K562 (cell line): ENCODE measurements around the gene RND1. TPM values are rescaled to one million over a fixed set of nuclear protein-coding genes. Genes with fewer than 3 reads are reported as not detected.

Experiments
- BMI1 ChIP-seq: fragments of 150-350 bp; IDR thresholded peaks from 2 replicates; pipeline ENCODE4 v1.6.1; 2014; ENCODE audit warnings: low read length
- CBX3 ChIP-seq, 2 experiments: IDR thresholded peaks; 1 replicate in 1 of 2; 2 replicates in 1 of 2; pipeline ENCODE4 v1.6.1; 2012; ENCODE audit warnings: inconsistent platforms in 2 of 2, low read length in 2 of 2, borderline replicate concordance in 1 of 2, control low read depth in 1 of 2
- CSDE1 ChIP-seq, 2 experiments: fragments of 450-650 bp; IDR thresholded peaks; 2 replicates each; pipeline ENCODE4 v1.6.1; 2016; ENCODE audit warnings: mild to moderate bottlenecking in 1 of 2
- GABPA ChIP-seq: fragments of 200-800 bp; sonication (Bioruptor generic); conservative IDR thresholded peaks from 2 replicates; pipeline ENCODE4 v1.6.1; 2016; ENCODE audit warnings: low read depth, missing genetic modification characterization, missing compliant biosample characterization
- HEY1 ChIP-seq: fragments of 250-450 bp; sonication (Bioruptor Pico); IDR thresholded peaks from 2 replicates; pipeline ENCODE4 v1.5.0; 2020; ENCODE audit warnings: mild to moderate bottlenecking, moderate library complexity, borderline replicate concordance
- NFRKB ChIP-seq: fragments of 450-650 bp; IDR thresholded peaks from 2 replicates; pipeline ENCODE4 v1.6.1; 2016; ENCODE audit warnings: low read depth
- NONO ChIP-seq, 2 experiments: fragments of 200-400 bp in 1 of 2; fragments of 450-650 bp in 1 of 2; formaldehyde crosslinking in 1 of 2; IDR thresholded peaks; 2 replicates each; pipeline ENCODE4 v1.6.1; 2017; ENCODE audit warnings: low read depth in 2 of 2, mild to moderate bottlenecking in 2 of 2, moderate library complexity in 2 of 2, low read length in 1 of 2
- PHB ChIP-seq: fragments of 250-450 bp; sonication (Bioruptor Pico); IDR thresholded peaks from 2 replicates; pipeline ENCODE4 v1.5.0; 2021
- SNIP1 ChIP-seq: fragments of 450-650 bp; IDR thresholded peaks from 2 replicates; pipeline ENCODE4 v1.7.1; 2017; ENCODE audit warnings: low read depth, mild to moderate bottlenecking
- STAG1 ChIP-seq: sonication (generic); formaldehyde crosslinking; IDR thresholded peaks from 2 replicates; pipeline ENCODE4 v1.5.0; 2020; ENCODE audit warnings: missing genetic modification reagents, borderline replicate concordance
- ZNF12 ChIP-seq: sonication (generic); formaldehyde crosslinking; IDR thresholded peaks from 2 replicates; pipeline ENCODE4 v1.4.0; 2020; ENCODE audit warnings: mild to moderate bottlenecking, missing genetic modification reagents
- ZNF174 ChIP-seq: fragments of 250-450 bp; sonication (Bioruptor Pico); IDR thresholded peaks from 2 replicates; pipeline ENCODE4 v1.4.0; 2020; ENCODE audit warnings: mild to moderate bottlenecking
- ZNF77 ChIP-seq: fragments of 250-450 bp; sonication (Bioruptor Pico); IDR thresholded peaks from 2 replicates; pipeline ENCODE4 v1.5.0; 2020
- polyA plus RNA-seq, 8 experiments: library from polyadenylated mRNA; depleted of rRNA in 4 of 8; stranded (reverse) in 5 of 8; unstranded in 3 of 8; fragments of >200 nt; fragmentation: Nextera tagmentation in 2 of 8; fragmentation: Illumina TruSeq in 1 of 8; extraction: Ambion mirVana in 2 of 8; extraction: Trizol in 1 of 8; gene quantifications; 2 replicates each; pipeline versions ENCODE4 v1.2.1 to v1.2.3, GENCODE V29; 2011 to 2014; ENCODE audit warnings: inconsistent platforms in 1 of 8, missing spikeins in 1 of 8
- total RNA-seq, 7 experiments: library from RNA; depleted of rRNA in 6 of 7; stranded (reverse); fragments of >200 nt in 6 of 7; fragmentation: Illumina TruSeq in 2 of 7; extraction: Trizol in 2 of 7; gene quantifications; 2 replicates each; pipeline versions ENCODE4 v1.2.1 to v1.2.3, GENCODE V29; 2011 to 2021; ENCODE audit warnings: low replicate concordance in 1 of 7
- TF ChIP-seq, protein P1 (sequence below): sonication (generic); formaldehyde crosslinking; IDR thresholded peaks from 2 replicates; pipeline ENCODE4 v1.8.0; 2022; ENCODE audit warnings: missing genetic modification reagents, mild to moderate bottlenecking, moderate library complexity, borderline replicate concordance

Gene RND1
- total and polyA plus RNA-seq, 9 of the 15 experiments (the other 6 are each of a cell fraction or from before 2014, with no cell fraction given) = 0.18 to 0.78 (median 0.58) TPM; not detected in 2

DNA sequence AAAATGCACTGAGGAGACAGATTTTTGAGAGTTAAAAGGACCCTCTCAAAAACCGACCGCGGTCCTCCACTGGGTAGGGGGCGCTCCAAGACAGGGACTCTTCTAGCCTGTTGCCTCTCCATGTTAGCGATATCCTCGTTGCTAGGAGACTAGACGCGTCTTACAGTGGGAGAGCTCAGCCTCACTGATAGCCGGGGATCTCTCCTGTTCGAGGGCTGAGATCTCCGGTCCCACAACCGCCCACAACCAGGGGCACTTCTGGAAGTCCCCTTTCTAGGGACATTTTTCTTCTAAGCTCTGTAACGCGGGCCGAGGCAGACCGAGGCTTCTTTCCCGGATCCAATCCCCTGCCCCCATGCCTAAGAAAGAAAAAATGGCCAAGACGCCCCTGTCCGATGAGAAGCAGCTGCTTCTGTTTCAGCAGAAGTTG, 38.3 kb upstream of the RND1 start (continued):
- TF ChIP-seq GABPA (0 out of 2 replicates have a peak, but pooled peaks have one; percentile 28), HEY1 (no peak), NONO (IDR thresholded peaks at IDR 0.05; ENCODE audit: low read depth in 2 of 2, low read length in 1 of 2) (no peak), BMI1 (peak; percentile 79), PHB (CRISPR knock-in tag) (no peak), CSDE1 (IDR thresholded peaks at IDR 0.05) (peak in 1 of 2 experiments; percentile 64; a peak in 2 of 4 replicates), NFRKB (no peak), ZNF12 (CRISPR knock-in tag) (no peak), ZNF77 (CRISPR knock-in tag) (no peak), CBX3 (IDR thresholded peaks at IDR 0.05; ENCODE audit: borderline replicate concordance in 1 of 2, low read length in 2 of 2) (0 out of 3 replicates have a peak, but pooled peaks of 1 of the 2 experiments have one; percentile 21), SNIP1 (peak; percentile 85), STAG1 (CRISPR knock-in tag) (no peak), ZNF174 (CRISPR knock-in tag) (no peak)
- TF ChIP-seq, protein P1, sequence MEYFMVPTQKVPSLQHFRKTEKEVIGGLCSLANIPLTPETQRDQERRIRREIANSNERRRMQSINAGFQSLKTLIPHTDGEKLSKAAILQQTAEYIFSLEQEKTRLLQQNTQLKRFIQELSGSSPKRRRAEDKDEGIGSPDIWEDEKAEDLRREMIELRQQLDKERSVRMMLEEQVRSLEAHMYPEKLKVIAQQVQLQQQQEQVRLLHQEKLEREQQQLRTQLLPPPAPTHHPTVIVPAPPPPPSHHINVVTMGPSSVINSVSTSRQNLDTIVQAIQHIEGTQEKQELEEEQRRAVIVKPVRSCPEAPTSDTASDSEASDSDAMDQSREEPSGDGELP = peak; percentile 30; the same call in 1 of the 2 replicates
